HG03558 (cell line): ENCODE data around the gene SLAMF9.

ENCODE experiments used
- ATAC-seq: cut with Tn5 transposase; IDR thresholded peaks from one replicate; pipeline ENCODE4 v1.9.1; 2021; ENCODE audit warnings: moderate number of reproducible peaks; ENCODE audit not compliant: unreplicated experiment; ENCODE audit errors: extremely low read depth

SLAMF9 gene

GRCh38 chr1:159935719-159936272 lies 18.2 kb downstream of the SLAMF9 start:
- no peak for ATAC-seq

GRCh38 chr1:159935305-159935704 lies 18.7 kb downstream of the SLAMF9 start:
- ATAC-seq, result no peak

- no peak for ATAC-seq
Observed at GRCh38 chr1:159934136-159935039, 19.6 kb downstream of the SLAMF9 start.

- ATAC-seq, result no peak
Observed at GRCh38 chr1:159933347-159933746, 20.7 kb downstream of the SLAMF9 start.

GRCh38 chr1:159932296-159933285 lies 21.4 kb downstream of the SLAMF9 start:
- ATAC-seq, result no peak

- no peak for ATAC-seq
Observed at GRCh38 chr1:159931795-159932173, 22.3 kb downstream of the SLAMF9 start.

GRCh38 chr1:159931101-159931794 lies 22.8 kb downstream of the SLAMF9 start:
- no peak for ATAC-seq

- ATAC-seq, result no peak
Observed at GRCh38 chr1:159930634-159931033, 23.4 kb downstream of the SLAMF9 start.

- no peak for ATAC-seq
Observed at GRCh38 chr1:159930216-159930615, 23.8 kb downstream of the SLAMF9 start.

GRCh38 chr1:159929155-159930051 lies 24.6 kb downstream of the SLAMF9 start:
- ATAC-seq, result no peak

GRCh38 chr1:159928491-159929050 lies 25.5 kb downstream of the SLAMF9 start:
- ATAC-seq, result no peak

GRCh38 chr1:159927849-159928431 lies 26.1 kb downstream of the SLAMF9 start:
- ATAC-seq, result no peak

- no peak for ATAC-seq
Observed at GRCh38 chr1:159927211-159927848, 26.7 kb downstream of the SLAMF9 start.

- ATAC-seq, result no peak
Observed at GRCh38 chr1:159925719-159926078, 28.3 kb downstream of the SLAMF9 start.

GRCh38 chr1:159924791-159925718 lies 29.0 kb downstream of the SLAMF9 start, which contains the start of gene TAGLN2:
TSS of gene TAGLN2 (minus strand) at chr1:159925507. CDS start at chr1:159920509, 4,998 bp downstream.
- ATAC-seq, result peak; percentile 45

- ATAC-seq, result no peak
Observed at GRCh38 chr1:159924025-159924790, 29.8 kb downstream of the SLAMF9 start.
